ENCODE measurements around the gene HAPLN2. TPM values are rescaled to one million over a fixed set of nuclear protein-coding genes. Genes with fewer than 3 reads are reported as not detected.
A peak's percentile ranks its signal among the peaks of the same experiment; 100 is the strongest.

Gene HAPLN2
- total RNA-seq, 1 donor from 2014 or later, result 0.20 TPM

DNA sequence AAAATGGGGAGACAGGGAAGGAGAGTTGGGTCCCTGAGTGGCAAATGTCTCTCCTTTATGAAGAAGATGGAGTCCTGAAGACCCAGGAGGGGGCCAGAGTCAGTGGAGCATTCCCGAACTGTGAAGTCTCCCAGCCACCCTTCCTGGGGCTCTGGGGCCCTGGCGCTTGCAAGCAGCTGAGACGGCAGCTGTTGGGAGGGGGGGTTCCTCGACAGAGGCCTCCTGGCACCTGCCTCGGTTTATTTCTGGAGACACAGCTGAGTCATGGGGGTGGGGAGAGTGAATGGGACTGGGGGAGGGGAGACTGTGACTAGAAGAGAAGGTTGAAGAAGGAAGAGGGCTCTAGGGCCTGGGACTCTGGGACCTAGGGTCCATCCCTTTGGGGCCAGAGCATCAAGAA is 44.0 kb downstream of the HAPLN2 start:
- peak; percentile 30 for DNase-seq

GRCh38 chr1:156664046-156664766 is 45.0 kb downstream of the HAPLN2 start:
- DNase-seq, result peak; percentile 7

DNA sequence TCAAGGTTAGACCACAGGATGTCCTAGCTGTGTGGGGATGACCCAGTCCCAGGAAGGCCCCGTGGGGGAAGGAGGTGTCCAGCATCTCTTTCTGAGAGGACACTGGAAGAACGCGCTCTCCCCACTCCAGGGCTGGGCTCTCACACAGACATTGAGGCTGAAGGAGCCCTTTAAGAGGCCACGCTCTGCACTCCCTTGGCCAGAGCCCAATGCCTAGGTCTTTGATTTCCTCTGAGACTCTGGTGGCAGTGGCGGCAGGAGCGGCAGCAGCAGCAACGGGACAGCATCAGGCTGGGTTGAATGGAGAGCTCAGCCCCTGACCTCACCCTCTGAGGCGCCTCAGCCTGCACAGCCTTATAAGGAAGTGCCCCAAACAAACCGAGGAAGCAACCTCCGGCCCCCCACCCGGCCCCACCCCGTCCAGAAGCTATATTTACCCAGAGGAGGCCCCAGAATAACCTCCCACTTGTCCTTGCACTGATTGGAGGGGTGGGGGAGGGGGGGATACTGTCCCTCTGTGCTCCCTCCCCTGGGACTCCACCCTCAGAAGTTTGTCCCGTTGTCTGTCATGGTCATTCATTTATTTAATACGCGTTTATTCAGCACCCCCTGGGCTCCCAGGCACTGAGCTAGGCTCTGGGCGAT is 45.7 kb downstream of the HAPLN2 start:
- no peak for DNase-seq

GRCh38 chr1:156665539-156665938 is 46.3 kb downstream of the HAPLN2 start:
- no peak for DNase-seq

DNA sequence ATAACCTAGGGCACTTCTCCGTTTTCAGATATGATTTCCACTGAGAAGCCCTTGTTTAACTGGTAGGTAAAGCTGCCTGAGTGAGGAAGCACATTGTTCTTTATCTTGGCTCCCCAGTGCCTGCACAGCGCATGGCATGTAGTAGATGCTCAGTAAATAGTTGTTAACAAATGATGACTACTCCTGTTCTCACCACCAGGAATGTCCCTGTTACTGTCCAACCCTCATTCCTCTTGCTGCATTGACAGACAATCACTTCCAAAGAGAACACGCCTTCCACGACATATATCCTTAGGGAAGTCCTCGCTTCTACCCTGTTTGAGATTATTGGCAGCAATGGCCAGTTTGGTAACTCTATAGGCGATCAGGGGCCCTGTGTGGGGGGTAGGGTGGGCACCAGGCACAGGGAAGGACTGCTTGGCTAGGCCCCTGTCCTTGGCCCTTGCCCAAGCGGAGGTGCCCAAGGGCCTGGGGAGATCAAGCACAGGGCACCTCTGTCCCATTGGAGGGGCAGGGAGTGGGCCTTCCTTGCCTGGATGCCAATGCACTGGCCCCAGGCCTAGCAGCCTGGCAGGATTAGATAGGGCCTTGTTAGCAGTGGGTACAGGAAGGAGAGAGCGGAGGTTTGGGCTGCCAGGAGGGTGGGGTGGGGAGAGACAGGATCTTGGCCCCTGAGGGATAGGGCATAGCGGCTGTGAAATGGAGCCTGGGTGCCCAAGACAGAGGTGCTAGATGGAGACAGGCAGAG is 47.8 kb downstream of the HAPLN2 start:
- DNase-seq, result no peak

DNA sequence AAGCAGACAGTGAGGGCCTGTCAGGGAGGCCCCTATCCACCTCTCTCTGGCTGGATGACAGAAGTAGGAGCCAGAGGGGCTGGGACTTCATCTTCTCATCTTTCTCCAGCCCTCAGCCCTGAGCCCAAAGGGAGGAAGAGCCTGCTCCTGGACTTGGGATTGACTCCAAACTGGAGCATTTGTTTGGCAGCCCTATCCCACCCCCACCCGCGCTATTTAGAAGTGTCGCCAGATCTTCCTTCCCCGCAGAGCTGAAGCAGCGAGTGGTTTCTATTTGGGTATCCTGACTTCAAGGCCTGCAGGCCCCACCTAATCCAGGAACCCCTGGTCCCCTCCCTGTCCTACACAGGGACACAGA is 48.4 kb downstream of the HAPLN2 start:
- DNase-seq, result peak; percentile 87

GRCh38 chr1:156667968-156668709 is 48.9 kb downstream of the HAPLN2 start:
- no peak for DNase-seq

DNA sequence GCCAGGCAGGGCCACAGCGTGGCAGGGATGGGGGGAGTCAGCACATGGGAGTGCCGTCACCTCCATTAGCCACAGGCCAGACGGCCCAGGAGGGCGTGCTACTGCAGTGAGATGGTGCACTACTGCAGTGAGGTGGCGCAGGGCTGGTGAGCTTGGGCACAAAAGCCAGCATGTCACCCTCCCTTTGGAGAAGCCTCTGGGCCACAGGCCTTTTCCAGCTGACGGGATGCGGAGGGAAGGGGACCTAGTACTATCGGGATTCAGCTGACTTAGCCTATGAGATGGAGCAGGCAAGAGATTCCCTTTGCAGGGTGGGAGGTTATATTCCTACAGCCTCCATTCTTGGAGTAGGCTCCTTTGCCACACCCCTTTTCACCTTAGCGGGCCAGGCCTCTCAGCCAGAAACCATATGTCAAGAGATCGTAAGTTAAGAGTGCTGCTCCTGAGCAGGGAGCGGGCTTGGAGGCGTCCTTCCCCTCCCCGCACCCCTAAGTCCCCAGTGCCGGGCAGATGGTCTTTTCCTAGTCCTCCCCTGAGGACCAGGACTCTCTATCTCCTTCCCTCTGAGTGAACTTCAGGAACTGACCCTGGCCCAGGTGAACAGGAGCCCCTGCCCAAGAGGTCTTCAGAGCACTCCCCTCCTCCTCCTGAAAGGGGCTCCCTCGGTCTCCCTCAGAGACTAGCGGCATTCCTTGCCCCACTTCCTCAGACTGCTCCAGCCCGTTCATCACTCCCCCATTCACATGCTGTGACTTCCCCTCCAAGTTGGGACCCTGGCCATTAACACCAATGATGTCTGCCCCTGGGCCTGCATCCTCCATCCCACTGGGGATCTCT is 49.8 kb downstream of the HAPLN2 start:
- no peak for DNase-seq

DNA sequence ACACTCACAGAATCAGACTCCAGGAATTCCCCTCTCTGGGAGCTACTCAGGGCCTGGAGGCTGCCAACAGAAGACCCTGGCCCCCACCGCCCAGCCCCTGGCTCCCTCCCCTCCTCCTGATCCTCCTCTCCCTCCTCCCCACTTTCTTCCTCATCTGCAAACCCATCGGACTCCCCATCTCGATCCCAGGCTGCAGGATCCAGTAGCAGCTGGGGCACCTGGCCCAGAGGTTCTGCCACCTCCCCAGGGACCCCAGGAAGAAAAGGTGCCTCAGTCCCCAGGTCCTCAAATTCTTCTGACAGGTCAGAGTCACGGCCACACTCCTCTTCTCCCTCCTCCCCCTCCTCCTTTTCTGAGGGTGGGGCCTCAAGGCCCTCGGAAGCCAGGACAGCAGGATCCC is 50.6 kb downstream of the HAPLN2 start:
- DNase-seq, result no peak

DNA sequence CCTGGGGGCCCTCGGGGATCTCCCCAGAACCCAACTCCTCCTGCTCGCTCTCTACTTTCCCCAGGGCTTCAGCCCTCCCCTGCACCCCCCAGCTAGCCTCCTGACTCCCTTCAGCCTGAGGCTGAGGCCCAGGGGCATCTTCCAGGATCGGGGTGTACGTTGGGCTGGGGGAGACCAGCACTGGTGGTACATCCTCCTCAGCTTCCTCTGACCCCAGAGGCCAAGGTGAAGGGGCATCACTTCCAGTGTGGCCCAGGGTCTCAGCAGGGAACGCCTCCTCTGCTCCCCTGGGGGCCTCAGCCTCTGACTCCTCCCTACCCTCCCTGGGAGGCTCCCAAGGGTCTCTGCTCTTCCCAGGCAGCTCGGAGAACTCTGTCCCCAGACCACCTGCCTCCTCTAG is 51.1 kb downstream of the HAPLN2 start:
- no peak for DNase-seq

- DNase-seq, result no peak
These were observed 51.6 kb downstream of the HAPLN2 start for GRCh38 chr1:156670791-156671190.

DNA sequence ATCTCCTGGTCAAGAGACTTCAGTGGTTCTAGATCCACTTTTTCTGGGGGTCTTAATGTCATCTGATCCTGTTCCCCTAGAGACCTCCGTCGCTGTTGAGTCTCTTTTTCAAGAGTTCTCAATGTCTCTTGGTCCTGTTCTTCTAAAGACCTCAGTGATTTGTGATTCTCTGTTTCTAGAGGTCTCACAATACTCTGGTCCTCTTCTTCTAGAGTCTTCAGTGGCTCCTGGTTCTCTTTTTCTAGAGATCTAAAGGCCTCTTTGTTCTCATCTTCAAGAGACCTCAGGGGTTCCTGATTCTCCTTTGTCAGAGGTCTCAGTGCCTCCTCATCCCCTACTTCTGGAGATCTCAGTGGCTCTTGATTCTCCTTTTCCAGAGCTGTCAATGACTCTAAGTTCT is 52.6 kb downstream of the HAPLN2 start:
- no peak for DNase-seq

DNA sequence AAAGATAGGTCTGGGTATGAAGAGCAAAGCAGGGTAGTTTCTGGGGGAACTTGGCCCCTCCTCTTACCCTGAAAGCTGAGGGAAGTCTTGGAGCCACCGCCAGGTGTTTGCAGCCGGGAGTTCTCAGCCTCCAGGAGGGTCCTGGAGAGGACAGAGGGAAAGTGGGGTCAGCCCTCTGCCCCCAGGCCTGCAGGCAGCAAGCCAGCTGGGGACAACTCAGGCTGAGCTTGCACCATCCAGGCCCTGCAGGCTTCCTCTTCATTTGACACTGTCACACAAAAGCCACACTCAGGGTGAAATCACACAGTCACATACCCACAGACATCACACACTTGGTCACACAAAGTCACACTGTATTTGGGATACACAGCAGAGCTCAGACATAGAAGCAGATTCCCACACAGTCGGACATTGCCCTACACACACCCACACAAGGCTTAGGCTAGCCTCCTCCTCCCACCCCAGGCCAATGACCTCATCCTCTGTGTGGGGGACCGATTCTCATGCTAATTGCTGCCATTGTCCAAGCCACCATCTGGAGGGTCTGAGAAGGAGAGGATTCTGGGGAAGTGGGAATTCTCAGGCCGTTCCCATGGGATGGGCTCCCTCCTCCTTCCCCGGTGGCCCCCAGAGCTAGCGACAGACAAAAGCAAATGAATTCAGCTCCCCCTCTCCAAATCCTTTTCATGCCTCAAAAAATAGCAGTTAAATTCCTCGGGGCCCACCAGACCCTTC is 54.3 kb downstream of the HAPLN2 start:
- no peak for DNase-seq

Other genes starting within 250 kb of the HAPLN2 start
- 11.2 TPM for gene MEF2D, start 118.6 kb upstream of the HAPLN2 start, total RNA-seq
- gene IQGAP3, start 46.9 kb upstream of the HAPLN2 start, total RNA-seq, result 8.6 TPM
- gene TTC24, start 39.7 kb upstream of the HAPLN2 start, total RNA-seq, result not detected
- 26.1 TPM for gene NAXE, start 27.6 kb upstream of the HAPLN2 start, total RNA-seq
- gene GPATCH4, start 17.9 kb upstream of the HAPLN2 start, total RNA-seq, result 8.7 TPM
- 2.1 TPM for gene BCAN, start 22.7 kb downstream of the HAPLN2 start, total RNA-seq
- 54.7 TPM for gene NES, start 58.0 kb downstream of the HAPLN2 start, total RNA-seq
- 72.5 TPM for gene CRABP2, start 86.2 kb downstream of the HAPLN2 start, total RNA-seq
- gene METTL25B, start 109.1 kb downstream of the HAPLN2 start, total RNA-seq, result 13.1 TPM
- 6.6 TPM for gene ISG20L2, start 109.4 kb downstream of the HAPLN2 start, total RNA-seq
- 35.5 TPM for gene MRPL24, start 121.7 kb downstream of the HAPLN2 start, total RNA-seq
- 89.2 TPM for gene HDGF, start 132.3 kb downstream of the HAPLN2 start, total RNA-seq
- gene PRCC, start 148.1 kb downstream of the HAPLN2 start, total RNA-seq, result 25.8 TPM
- gene SH2D2A, start 197.4 kb downstream of the HAPLN2 start, total RNA-seq, result 0.89 TPM
- under 0.01 TPM for gene INSRR, start 239.7 kb downstream of the HAPLN2 start, total RNA-seq
- gene NTRK1, start 241.4 kb downstream of the HAPLN2 start, total RNA-seq, result 0.20 TPM

Data from skin of body (tissue), 2 donors.